ENCODE results near the gene CDC42BPA.

The CDC42BPA gene

DNA sequence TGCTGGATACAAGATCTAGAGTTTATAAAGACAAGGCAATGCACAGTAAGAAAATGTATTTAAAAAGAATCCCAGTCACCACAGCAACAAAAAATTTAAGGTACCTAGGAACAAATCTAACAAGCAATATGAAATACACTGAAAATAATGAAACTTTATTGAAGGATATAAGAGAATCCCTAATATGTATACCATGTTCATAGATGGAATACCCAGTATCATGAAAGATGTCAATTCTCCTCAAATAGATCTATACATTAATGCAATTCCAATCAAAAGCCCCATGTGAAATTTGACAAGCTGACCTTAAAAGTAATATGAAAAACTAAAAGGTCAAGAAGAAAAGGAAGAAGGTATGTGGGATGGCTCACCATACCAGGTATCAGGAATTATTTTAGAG lies 269.0 kb downstream of the CDC42BPA start:
- no peak for TF ChIP-seq SIN3A (IDR thresholded peaks at IDR 0.05; ENCODE audit: borderline replicate concordance, insufficient read depth, low read length)
- TF ChIP-seq, protein P1, sequence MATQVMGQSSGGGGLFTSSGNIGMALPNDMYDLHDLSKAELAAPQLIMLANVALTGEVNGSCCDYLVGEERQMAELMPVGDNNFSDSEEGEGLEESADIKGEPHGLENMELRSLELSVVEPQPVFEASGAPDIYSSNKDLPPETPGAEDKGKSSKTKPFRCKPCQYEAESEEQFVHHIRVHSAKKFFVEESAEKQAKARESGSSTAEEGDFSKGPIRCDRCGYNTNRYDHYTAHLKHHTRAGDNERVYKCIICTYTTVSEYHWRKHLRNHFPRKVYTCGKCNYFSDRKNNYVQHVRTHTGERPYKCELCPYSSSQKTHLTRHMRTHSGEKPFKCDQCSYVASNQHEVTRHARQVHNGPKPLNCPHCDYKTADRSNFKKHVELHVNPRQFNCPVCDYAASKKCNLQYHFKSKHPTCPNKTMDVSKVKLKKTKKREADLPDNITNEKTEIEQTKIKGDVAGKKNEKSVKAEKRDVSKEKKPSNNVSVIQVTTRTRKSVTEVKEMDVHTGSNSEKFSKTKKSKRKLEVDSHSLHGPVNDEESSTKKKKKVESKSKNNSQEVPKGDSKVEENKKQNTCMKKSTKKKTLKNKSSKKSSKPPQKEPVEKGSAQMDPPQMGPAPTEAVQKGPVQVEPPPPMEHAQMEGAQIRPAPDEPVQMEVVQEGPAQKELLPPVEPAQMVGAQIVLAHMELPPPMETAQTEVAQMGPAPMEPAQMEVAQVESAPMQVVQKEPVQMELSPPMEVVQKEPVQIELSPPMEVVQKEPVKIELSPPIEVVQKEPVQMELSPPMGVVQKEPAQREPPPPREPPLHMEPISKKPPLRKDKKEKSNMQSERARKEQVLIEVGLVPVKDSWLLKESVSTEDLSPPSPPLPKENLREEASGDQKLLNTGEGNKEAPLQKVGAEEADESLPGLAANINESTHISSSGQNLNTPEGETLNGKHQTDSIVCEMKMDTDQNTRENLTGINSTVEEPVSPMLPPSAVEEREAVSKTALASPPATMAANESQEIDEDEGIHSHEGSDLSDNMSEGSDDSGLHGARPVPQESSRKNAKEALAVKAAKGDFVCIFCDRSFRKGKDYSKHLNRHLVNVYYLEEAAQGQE (IDR thresholded peaks at IDR 0.05; ENCODE audit: insufficient read depth in 1 of 2, low read depth in 2 of 2, low read length in 2 of 2): no peak
- TF ChIP-seq POLR2AphosphoS5 (IDR thresholded peaks at IDR 0.05; ENCODE audit: low read depth, low read length): no peak
- no peak for TF ChIP-seq TAF1 (IDR thresholded peaks at IDR 0.05; ENCODE audit: borderline replicate concordance, insufficient read depth, low read length)
- no peak for TF ChIP-seq FOXP2 (optimal IDR thresholded peaks at IDR 0.05; ENCODE audit: borderline replicate concordance, extremely low read depth, extremely low read length, insufficient read depth)

DNA sequence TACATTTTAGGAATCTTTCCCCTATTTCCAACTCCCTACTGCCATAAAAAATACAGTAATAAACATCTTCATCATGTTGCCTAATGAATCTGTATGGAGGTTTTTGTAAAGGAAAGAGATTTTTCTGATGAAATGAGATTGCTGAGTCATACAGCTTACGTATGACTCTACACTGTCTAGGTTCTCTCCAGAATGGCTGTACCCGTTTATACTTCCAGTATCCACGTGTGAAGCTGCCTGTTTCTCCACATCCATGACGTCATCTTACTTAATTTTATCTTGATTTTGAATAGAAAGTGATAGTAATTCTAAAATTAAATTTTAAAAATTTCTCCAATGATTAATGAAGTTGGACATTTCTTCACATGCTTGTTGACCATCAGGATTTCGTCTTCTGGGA lies 274.5 kb downstream of the CDC42BPA start:
- TF ChIP-seq, protein P1 (IDR thresholded peaks at IDR 0.05; ENCODE audit: insufficient read depth in 1 of 2, low read depth in 2 of 2, low read length in 2 of 2): no peak
- TF ChIP-seq SIN3A (IDR thresholded peaks at IDR 0.05; ENCODE audit: borderline replicate concordance, insufficient read depth, low read length): no peak

DNA sequence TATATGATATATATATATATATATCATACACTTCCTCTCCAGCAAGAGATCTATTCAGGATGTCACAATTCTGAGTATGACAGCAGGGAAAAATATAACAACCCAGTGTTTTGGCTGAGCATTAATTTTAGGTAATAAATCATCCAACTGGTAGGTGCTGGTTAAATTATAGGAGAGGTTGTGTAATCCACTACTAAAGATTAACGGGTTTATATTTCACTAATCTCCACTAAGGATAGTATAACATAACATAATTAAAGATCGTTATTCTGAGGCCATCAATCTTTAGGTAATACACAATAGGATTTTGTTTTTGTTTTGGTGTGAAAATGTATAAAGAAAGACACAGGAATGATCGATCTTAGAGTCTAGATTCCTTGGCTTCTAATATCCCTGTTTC lies 276.0 kb downstream of the CDC42BPA start:
- TF ChIP-seq, protein P1 (IDR thresholded peaks at IDR 0.05; ENCODE audit: insufficient read depth in 1 of 2, low read depth in 2 of 2, low read length in 2 of 2): no peak
- TF ChIP-seq POLR2AphosphoS5 (IDR thresholded peaks at IDR 0.05; ENCODE audit: low read depth, low read length) (no peak), TAF1 (IDR thresholded peaks at IDR 0.05; ENCODE audit: borderline replicate concordance, insufficient read depth, low read length) (no peak), SIN3A (IDR thresholded peaks at IDR 0.05; ENCODE audit: borderline replicate concordance, insufficient read depth, low read length) (no peak), FOXP2 (optimal IDR thresholded peaks at IDR 0.05; ENCODE audit: borderline replicate concordance, extremely low read depth, extremely low read length, insufficient read depth) (no peak)

DNA sequence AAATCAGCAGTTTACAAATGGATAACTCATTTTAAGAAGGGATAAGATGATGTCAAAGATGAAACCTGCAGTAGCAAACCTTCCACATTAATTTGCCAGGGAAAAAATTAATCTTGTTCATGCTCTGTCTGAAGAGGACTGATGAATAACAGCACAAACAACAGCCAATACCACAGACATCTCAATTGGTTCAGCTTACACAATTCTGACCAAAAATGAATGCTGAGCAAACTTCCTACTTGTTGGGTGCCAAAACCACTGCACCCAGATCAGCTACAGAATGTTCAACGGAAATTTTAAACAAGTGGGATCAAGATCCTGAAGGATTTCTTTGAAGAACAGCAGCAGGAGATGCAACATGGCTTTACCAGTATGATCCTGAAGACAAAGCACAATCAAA lies 279.9 kb downstream of the CDC42BPA start:
- TF ChIP-seq, protein P1 (IDR thresholded peaks at IDR 0.05; ENCODE audit: insufficient read depth in 1 of 2, low read depth in 2 of 2, low read length in 2 of 2): no peak
- TF ChIP-seq FOXP2 (optimal IDR thresholded peaks at IDR 0.05; ENCODE audit: borderline replicate concordance, extremely low read depth, extremely low read length, insufficient read depth) (no peak), POLR2AphosphoS5 (IDR thresholded peaks at IDR 0.05; ENCODE audit: low read depth, low read length) (no peak), SIN3A (IDR thresholded peaks at IDR 0.05; ENCODE audit: borderline replicate concordance, insufficient read depth, low read length) (no peak), TAF1 (IDR thresholded peaks at IDR 0.05; ENCODE audit: borderline replicate concordance, insufficient read depth, low read length) (no peak)

DNA sequence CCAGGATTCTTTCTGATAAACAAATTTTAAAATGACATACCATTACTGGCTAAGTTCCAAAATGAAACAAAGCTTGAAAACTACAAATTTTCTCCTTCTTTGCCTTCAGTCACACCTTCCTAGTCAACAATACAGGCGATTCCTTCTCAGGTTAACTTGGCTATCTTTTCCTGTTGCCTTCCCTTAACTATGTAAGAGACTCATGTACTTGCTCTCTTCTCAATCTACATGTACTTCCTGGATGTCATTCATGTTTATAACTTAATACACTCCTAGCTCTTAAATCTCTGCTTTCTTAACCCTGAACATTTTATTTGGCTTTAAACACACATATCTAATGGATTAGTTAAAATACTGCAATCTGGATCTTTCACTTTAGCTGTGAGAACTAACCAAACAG lies 281.2 kb downstream of the CDC42BPA start:
- TF ChIP-seq FOXP2 (optimal IDR thresholded peaks at IDR 0.05; ENCODE audit: borderline replicate concordance, extremely low read depth, extremely low read length, insufficient read depth) (no peak), SIN3A (IDR thresholded peaks at IDR 0.05; ENCODE audit: borderline replicate concordance, insufficient read depth, low read length) (no peak), POLR2AphosphoS5 (IDR thresholded peaks at IDR 0.05; ENCODE audit: low read depth, low read length) (no peak), TAF1 (IDR thresholded peaks at IDR 0.05; ENCODE audit: borderline replicate concordance, insufficient read depth, low read length) (no peak)
- TF ChIP-seq, protein P1 (IDR thresholded peaks at IDR 0.05; ENCODE audit: insufficient read depth in 1 of 2, low read depth in 2 of 2, low read length in 2 of 2): no peak
